Keratinocyte (primary cell): ENCODE measurements around the gene DGAT2L6.

Source experiments
- CTCF ChIP-seq, 3 experiments: IDR thresholded peaks in 1 of 3; conservative IDR thresholded peaks in 1 of 3; optimal IDR thresholded peaks in 1 of 3; 2 replicates in 2 of 3; 3 replicates in 1 of 3; pipeline versions ENCODE3 to v1.5.1; 2011; ENCODE audit warnings: low read length in 3 of 3, mild to moderate bottlenecking in 3 of 3, moderate library complexity in 2 of 3, control low read depth in 1 of 3, inconsistent platforms in 1 of 3; ENCODE audit not compliant: insufficient read depth in 2 of 3; ENCODE audit errors: extremely low read depth in 1 of 3
- EZH2 ChIP-seq: IDR thresholded peaks from one replicate; pipeline ENCODE4 v1.6.1; 2012; ENCODE audit warnings: inconsistent platforms, mild to moderate bottlenecking, low read length, moderate library complexity

- TF ChIP-seq CTCF (optimal IDR thresholded peaks at IDR 0.05 in 1 of 3, IDR thresholded peaks at IDR 0.05 in 1 of 3, conservative IDR thresholded peaks at IDR 0.05 in 1 of 3; ENCODE audit: extremely low read depth in 1 of 3, insufficient read depth in 2 of 3, low read length in 3 of 3) (no peak), EZH2 (no peak)
Observed at GRCh38 chrX:70226048-70226447, 48.8 kb downstream of the DGAT2L6 start.
